OCI-LY1 (cell line): ENCODE measurements around the gene DCUN1D2.

Source experiments
- H2AFZ ChIP-seq: fragments of 200-600 bp; sonication (generic), shearing (Covaris generic); 2 replicates; pipeline ENCODE4 v1.6.0; 2014; ENCODE audit warnings: antibody characterized with exemption, mild to moderate bottlenecking, low read length
- H3F3A ChIP-seq: fragments of 200-600 bp; sonication (generic), shearing (Covaris generic); 2 replicates; pipeline ENCODE4 v1.6.0; 2014; ENCODE audit warnings: mild to moderate bottlenecking, antibody characterized with exemption, low read length, moderate library complexity; ENCODE audit not compliant: insufficient read depth
- H3K27ac ChIP-seq: fragments of 200-600 bp; sonication (generic); 2 replicates; pipeline ENCODE4 v1.5.1; 2014; ENCODE audit warnings: low read length, mixed run types, mild to moderate bottlenecking, low read depth; ENCODE audit not compliant: poor library complexity, severe bottlenecking
- H3K27me3 ChIP-seq: fragments of 200-600 bp; sonication (generic); 2 replicates; pipeline ENCODE4 v1.6.0; 2014; ENCODE audit warnings: antibody characterized with exemption, mild to moderate bottlenecking, low read length, moderate library complexity; ENCODE audit not compliant: insufficient read depth
- H3K36me3 ChIP-seq: fragments of 200-600 bp; sonication (generic); 2 replicates; pipeline ENCODE4 v1.6.1; 2014; ENCODE audit warnings: mild to moderate bottlenecking, antibody characterized with exemption, low read length, moderate library complexity, mixed read lengths; ENCODE audit not compliant: insufficient read depth
- H3K4me1 ChIP-seq: fragments of 200-600 bp; sonication (generic); 2 replicates; pipeline ENCODE4 v1.5.1; 2014; ENCODE audit warnings: mild to moderate bottlenecking, low read length, moderate library complexity; ENCODE audit not compliant: insufficient read depth, severe bottlenecking
- H3K4me2 ChIP-seq: fragments of 200-600 bp; sonication (generic), shearing (Covaris generic); 2 replicates; pipeline ENCODE4 v1.6.1; 2014; ENCODE audit warnings: low read length
- H3K4me3 ChIP-seq: fragments of 200-600 bp; sonication (generic); 2 replicates; pipeline ENCODE4 v1.5.1; 2014; ENCODE audit warnings: low read length, low read depth, mild to moderate bottlenecking, mixed read lengths; ENCODE audit not compliant: poor library complexity, severe bottlenecking
- H3K79me2 ChIP-seq: fragments of 200-600 bp; shearing (Covaris generic); 2 replicates; pipeline ENCODE4 v1.6.1; 2016; ENCODE audit warnings: mixed run types, low read length, mixed read lengths; ENCODE audit not compliant: insufficient read depth
- H3K9ac ChIP-seq: fragments of 200-600 bp; sonication (generic), shearing (Covaris generic); 2 replicates; pipeline ENCODE4 v1.6.1; 2014; ENCODE audit warnings: mild to moderate bottlenecking, low read length, mixed read lengths
- H3K9me2 ChIP-seq: fragments of 200-600 bp; sonication (generic), shearing (Covaris generic); 2 replicates; pipeline ENCODE4 v1.6.1; 2014; ENCODE audit warnings: low read depth, mild to moderate bottlenecking, low read length, mixed read lengths
- H3K9me3 ChIP-seq: fragments of 200-600 bp; shearing (Covaris generic); 2 replicates; pipeline ENCODE4 v1.6.1; 2014; ENCODE audit warnings: low read length, mixed read lengths
- H4K20me1 ChIP-seq: fragments of 200-600 bp; sonication (generic), shearing (Covaris generic); 2 replicates; pipeline ENCODE4 v1.6.0; 2016; ENCODE audit warnings: mild to moderate bottlenecking, low read length; ENCODE audit not compliant: insufficient read depth
- EZH2 ChIP-seq: fragments of 200-600 bp; sonication (generic), shearing (Covaris generic); IDR thresholded peaks from 2 replicates; pipeline ENCODE4 v1.8.0; 2017; ENCODE audit warnings: borderline replicate concordance, mixed run types, mild to moderate bottlenecking, antibody characterized with exemption, low read length, moderate library complexity, mixed read lengths
- TF ChIP-seq, protein P1 (sequence below): fragments of 200-600 bp; sonication (generic), shearing (Covaris generic); IDR thresholded peaks from 2 replicates; pipeline ENCODE4 v1.5.1; 2017; ENCODE audit warnings: mild to moderate bottlenecking, antibody characterized with exemption, low read length, moderate library complexity, mixed read lengths

DCUN1D2 gene

DNA sequence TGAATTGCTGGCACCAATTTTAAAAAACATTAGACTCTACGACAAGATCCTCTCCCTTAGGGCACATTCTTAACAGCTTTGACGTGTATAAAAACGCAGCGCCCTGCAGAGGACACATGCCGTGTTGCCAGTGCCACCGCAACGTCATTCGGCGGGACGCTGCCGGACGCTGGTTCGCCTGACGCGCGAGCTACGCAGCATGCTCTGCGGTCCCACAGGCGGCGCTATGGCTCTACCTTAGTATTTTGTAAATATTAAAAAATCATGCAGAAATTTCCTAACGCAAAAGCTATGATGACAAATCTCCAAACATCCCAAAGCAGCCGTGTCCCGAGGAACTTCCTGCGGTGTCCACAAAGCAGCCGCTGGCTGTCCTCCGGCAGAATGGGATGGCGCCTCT is 33.0 kb downstream of the DCUN1D2 start:
- Histone ChIP-seq H3K4me2 (no peak overlapping the region), H3K9ac (no peak overlapping the region), H3K9me2 (no peaks in the 10 kb centered on the region), H3K9me3 (no peaks in the 10 kb centered on the region), H3K27me3 (no peaks in the 10 kb centered on the region), H3K4me3 (no peak overlapping the region), H3K4me1 (no peaks in the 10 kb centered on the region), H2AFZ (no peak overlapping the region), H3K79me2 (no peaks in the 10 kb centered on the region), H3K27ac (no peak overlapping the region), H4K20me1 (no peaks in the 10 kb centered on the region), H3F3A (no peaks in the 10 kb centered on the region), H3K36me3 (peaks cover 67% of the 10 kb centered on the region)
- TF ChIP-seq, protein P1, sequence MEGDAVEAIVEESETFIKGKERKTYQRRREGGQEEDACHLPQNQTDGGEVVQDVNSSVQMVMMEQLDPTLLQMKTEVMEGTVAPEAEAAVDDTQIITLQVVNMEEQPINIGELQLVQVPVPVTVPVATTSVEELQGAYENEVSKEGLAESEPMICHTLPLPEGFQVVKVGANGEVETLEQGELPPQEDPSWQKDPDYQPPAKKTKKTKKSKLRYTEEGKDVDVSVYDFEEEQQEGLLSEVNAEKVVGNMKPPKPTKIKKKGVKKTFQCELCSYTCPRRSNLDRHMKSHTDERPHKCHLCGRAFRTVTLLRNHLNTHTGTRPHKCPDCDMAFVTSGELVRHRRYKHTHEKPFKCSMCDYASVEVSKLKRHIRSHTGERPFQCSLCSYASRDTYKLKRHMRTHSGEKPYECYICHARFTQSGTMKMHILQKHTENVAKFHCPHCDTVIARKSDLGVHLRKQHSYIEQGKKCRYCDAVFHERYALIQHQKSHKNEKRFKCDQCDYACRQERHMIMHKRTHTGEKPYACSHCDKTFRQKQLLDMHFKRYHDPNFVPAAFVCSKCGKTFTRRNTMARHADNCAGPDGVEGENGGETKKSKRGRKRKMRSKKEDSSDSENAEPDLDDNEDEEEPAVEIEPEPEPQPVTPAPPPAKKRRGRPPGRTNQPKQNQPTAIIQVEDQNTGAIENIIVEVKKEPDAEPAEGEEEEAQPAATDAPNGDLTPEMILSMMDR = no peak

DNA sequence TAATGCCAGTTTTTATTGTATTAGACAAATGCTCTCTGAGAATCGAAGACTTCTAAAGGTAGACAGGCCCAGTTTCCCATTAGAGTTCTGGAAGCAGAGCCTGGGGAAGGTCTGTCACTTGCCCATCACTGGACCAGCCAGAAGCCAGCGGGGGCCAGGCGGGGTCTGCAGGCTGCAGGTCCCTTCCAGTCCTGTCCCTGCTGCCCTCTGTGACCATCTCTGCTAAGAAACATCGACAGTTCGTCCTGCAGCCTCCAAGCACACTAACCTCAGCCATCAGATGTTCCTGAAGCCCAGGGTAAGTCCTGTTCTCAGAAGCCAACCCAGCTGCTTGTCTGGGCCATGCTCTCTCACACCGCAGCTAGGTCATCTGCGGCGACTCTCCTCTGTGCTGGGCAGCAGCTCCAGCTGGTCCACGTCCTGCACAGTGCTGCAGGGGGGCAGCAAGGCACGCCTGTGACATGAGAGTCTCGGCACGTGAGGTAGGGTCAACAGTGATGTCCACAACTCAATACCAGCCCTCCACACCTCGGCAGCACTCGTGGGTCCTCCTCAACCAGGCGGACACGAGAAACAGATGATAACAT is 34.3 kb downstream of the DCUN1D2 start:
- H3K36me3 ChIP-seq = peaks cover 61% of the 10 kb centered on the region
- no peak overlapping the region for H3K4me3 ChIP-seq

DNA sequence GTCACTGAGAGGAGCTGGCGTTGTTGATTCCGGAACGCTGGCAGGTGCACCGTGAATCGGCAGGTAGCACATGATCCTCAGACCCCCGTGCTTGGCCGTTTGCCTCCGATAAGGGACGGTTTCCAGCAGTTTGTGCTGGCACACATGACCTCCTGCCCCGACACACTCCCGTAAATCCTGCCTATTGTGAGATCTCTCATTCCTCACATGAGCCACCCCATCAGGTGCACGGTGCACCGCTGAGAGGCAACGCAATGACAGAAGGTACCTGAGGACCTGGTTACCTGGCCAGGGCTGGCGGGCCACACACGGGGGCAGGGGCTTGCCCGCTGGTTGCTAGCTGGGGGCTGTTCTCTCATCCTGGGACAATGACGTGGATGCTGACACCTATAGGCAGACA is 35.1 kb downstream of the DCUN1D2 start:
- no peak overlapping the region for H2AFZ ChIP-seq
- no peaks in the 10 kb centered on the region for H3K27me3 ChIP-seq
- H3K4me3 ChIP-seq = no peak overlapping the region
- H3K4me1 ChIP-seq = peaks cover 5% of the 10 kb centered on the region
- no peaks in the 10 kb centered on the region for H3K9me3 ChIP-seq
- H3K27ac ChIP-seq = no peak overlapping the region
- no peaks in the 10 kb centered on the region for H3K9me2 ChIP-seq
- no peak for TF ChIP-seq EZH2
- TF ChIP-seq, protein P1 = no peak
- no peak overlapping the region for H3K9ac ChIP-seq
- no peaks in the 10 kb centered on the region for H3F3A ChIP-seq
- H4K20me1 ChIP-seq = no peaks in the 10 kb centered on the region
- H3K4me2 ChIP-seq = no peak overlapping the region
- H3K79me2 ChIP-seq = no peaks in the 10 kb centered on the region
- H3K36me3 ChIP-seq = peaks cover 53% of the 10 kb centered on the region

More for the DNA sequence above, 34.3 kb downstream of the DCUN1D2 start:
- H3K4me1 ChIP-seq = no peaks in the 10 kb centered on the region
- H3K27ac ChIP-seq = no peak overlapping the region
- H4K20me1 ChIP-seq = no peaks in the 10 kb centered on the region
- H2AFZ ChIP-seq = no peak overlapping the region
- no peak overlapping the region for H3K4me2 ChIP-seq
- no peaks in the 10 kb centered on the region for H3K27me3 ChIP-seq
- no peak overlapping the region for H3K9ac ChIP-seq
- no peaks in the 10 kb centered on the region for H3K9me3 ChIP-seq
- H3K9me2 ChIP-seq = no peaks in the 10 kb centered on the region
- H3K79me2 ChIP-seq = no peaks in the 10 kb centered on the region
- no peak for TF ChIP-seq EZH2
- TF ChIP-seq, protein P1 = no peak
- no peaks in the 10 kb centered on the region for H3F3A ChIP-seq
